ENCODE measurements around the gene PAH.

DNA sequence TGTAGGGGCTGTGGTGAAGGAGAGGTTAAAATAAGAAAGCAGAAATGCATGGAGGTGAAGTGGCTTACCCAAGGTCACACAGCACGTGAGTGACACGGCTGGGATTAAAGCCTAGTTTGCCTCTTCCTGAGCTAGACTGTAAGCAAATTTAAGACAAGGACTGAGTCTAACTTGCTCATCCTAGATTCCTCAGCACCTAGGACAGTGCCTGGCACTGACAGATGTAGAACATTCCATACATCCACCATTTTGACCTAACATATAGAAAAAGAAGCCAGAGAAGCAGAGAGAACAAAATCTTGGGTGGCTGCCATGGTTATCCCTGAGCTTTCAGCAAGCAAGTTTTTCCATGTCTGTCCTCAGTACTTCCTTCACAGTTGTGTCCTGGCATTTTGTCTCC, 110.5 kb downstream of the PAH start:
- TF ChIP-seq, protein P1, sequence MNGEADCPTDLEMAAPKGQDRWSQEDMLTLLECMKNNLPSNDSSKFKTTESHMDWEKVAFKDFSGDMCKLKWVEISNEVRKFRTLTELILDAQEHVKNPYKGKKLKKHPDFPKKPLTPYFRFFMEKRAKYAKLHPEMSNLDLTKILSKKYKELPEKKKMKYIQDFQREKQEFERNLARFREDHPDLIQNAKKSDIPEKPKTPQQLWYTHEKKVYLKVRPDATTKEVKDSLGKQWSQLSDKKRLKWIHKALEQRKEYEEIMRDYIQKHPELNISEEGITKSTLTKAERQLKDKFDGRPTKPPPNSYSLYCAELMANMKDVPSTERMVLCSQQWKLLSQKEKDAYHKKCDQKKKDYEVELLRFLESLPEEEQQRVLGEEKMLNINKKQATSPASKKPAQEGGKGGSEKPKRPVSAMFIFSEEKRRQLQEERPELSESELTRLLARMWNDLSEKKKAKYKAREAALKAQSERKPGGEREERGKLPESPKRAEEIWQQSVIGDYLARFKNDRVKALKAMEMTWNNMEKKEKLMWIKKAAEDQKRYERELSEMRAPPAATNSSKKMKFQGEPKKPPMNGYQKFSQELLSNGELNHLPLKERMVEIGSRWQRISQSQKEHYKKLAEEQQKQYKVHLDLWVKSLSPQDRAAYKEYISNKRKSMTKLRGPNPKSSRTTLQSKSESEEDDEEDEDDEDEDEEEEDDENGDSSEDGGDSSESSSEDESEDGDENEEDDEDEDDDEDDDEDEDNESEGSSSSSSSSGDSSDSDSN (CRISPR knock-in tag; IDR thresholded peaks at IDR 0.05), result no peak
- TF ChIP-seq, protein P2, sequence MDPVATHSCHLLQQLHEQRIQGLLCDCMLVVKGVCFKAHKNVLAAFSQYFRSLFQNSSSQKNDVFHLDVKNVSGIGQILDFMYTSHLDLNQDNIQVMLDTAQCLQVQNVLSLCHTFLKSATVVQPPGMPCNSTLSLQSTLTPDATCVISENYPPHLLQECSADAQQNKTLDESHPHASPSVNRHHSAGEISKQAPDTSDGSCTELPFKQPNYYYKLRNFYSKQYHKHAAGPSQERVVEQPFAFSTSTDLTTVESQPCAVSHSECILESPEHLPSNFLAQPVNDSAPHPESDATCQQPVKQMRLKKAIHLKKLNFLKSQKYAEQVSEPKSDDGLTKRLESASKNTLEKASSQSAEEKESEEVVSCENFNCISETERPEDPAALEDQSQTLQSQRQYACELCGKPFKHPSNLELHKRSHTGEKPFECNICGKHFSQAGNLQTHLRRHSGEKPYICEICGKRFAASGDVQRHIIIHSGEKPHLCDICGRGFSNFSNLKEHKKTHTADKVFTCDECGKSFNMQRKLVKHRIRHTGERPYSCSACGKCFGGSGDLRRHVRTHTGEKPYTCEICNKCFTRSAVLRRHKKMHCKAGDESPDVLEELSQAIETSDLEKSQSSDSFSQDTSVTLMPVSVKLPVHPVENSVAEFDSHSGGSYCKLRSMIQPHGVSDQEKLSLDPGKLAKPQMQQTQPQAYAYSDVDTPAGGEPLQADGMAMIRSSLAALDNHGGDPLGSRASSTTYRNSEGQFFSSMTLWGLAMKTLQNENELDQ (CRISPR knock-in tag; IDR thresholded peaks at IDR 0.05; ENCODE audit: borderline replicate concordance), result no peak
- TF ChIP-seq ZNF709 (CRISPR knock-in tag; IDR thresholded peaks at IDR 0.05) (no peak), ZNF510 (CRISPR knock-in tag; IDR thresholded peaks at IDR 0.05; ENCODE audit: low read depth) (no peak), POLR2A (IDR thresholded peaks at IDR 0.05; ENCODE audit: insufficient read depth in 1 of 2, low read depth in 2 of 2, low read length in 2 of 2) (no peak)
- TF ChIP-seq, protein P3, sequence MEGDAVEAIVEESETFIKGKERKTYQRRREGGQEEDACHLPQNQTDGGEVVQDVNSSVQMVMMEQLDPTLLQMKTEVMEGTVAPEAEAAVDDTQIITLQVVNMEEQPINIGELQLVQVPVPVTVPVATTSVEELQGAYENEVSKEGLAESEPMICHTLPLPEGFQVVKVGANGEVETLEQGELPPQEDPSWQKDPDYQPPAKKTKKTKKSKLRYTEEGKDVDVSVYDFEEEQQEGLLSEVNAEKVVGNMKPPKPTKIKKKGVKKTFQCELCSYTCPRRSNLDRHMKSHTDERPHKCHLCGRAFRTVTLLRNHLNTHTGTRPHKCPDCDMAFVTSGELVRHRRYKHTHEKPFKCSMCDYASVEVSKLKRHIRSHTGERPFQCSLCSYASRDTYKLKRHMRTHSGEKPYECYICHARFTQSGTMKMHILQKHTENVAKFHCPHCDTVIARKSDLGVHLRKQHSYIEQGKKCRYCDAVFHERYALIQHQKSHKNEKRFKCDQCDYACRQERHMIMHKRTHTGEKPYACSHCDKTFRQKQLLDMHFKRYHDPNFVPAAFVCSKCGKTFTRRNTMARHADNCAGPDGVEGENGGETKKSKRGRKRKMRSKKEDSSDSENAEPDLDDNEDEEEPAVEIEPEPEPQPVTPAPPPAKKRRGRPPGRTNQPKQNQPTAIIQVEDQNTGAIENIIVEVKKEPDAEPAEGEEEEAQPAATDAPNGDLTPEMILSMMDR (CRISPR knock-in tag; IDR thresholded peaks at IDR 0.05), result no peak
- TF ChIP-seq, protein P4, sequence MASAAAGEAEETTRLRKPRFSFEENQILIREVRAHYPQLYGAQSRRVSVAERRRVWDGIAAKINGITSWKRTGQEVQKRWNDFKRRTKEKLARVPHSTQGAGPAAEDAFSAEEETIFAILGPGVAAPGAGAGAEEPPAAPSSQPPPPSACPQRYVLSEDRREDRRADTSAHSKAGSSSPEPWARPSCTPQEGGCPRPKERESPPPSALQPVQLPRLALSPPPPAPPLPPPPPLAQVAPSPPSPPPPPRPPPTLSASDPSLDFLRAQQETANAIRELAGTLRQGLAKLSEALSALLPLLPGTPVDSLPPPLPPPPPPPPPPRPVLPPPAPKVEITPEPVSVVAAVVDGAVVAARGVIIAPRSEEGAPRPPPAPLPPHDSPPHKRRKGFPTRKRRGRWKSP (CRISPR knock-in tag; IDR thresholded peaks at IDR 0.05), result no peak

All from HepG2 (cell line).